T1000 (cell line): ENCODE results near the gene ROBO3.

Experiments used
- DNase-seq: peaks from one replicate; lab custom pipeline; 2025; ENCODE audit warnings: mixed read lengths; lab: John Stamatoyannopoulos, UW

ROBO3 gene, protein sequence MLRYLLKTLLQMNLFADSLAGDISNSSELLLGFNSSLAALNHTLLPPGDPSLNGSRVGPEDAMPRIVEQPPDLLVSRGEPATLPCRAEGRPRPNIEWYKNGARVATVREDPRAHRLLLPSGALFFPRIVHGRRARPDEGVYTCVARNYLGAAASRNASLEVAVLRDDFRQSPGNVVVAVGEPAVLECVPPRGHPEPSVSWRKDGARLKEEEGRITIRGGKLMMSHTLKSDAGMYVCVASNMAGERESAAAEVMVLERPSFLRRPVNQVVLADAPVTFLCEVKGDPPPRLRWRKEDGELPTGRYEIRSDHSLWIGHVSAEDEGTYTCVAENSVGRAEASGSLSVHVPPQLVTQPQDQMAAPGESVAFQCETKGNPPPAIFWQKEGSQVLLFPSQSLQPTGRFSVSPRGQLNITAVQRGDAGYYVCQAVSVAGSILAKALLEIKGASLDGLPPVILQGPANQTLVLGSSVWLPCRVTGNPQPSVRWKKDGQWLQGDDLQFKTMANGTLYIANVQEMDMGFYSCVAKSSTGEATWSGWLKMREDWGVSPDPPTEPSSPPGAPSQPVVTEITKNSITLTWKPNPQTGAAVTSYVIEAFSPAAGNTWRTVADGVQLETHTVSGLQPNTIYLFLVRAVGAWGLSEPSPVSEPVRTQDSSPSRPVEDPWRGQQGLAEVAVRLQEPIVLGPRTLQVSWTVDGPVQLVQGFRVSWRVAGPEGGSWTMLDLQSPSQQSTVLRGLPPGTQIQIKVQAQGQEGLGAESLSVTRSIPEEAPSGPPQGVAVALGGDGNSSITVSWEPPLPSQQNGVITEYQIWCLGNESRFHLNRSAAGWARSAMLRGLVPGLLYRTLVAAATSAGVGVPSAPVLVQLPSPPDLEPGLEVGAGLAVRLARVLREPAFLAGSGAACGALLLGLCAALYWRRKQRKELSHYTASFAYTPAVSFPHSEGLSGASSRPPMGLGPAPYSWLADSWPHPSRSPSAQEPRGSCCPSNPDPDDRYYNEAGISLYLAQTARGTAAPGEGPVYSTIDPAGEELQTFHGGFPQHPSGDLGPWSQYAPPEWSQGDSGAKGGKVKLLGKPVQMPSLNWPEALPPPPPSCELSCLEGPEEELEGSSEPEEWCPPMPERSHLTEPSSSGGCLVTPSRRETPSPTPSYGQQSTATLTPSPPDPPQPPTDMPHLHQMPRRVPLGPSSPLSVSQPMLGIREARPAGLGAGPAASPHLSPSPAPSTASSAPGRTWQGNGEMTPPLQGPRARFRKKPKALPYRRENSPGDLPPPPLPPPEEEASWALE (N-terminal part only)

DNA sequence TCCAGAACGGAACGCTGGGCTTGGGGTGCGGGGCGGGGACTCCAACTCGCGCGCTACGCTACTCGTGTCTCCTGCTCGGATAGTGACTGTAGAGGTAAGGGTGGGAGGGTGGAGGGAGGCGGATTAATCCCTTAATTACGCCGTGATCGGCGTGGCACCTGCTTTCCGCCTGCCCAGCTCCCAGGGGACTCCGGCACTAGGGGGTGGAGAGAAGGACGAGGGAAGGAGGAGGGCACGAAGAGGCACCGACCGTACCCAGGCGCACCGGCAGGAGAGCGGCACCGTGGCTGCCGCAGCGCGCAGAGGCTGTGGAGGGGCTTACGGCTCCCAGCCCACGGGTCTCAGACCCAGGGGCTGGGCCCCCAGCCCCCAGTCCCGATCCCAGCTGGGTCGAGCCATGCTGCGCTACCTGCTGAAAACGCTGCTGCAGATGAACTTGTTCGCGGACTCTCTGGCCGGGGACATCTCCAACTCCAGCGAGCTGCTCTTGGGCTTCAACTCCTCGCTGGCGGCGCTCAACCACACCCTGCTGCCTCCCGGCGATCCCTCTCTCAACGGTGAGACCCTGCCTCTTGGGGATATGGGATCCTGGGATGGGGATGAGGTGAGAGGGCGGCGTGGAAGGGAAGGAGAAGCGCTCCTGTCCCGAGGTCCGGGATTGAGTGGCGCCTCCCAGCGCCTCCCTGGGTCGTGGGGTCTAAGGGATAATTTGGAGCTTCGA is at the start of gene ROBO3:
TSS of gene ROBO3 (plus strand) at position 252 of the 721 bp plus-strand sequence. CDS start at position 398, 146 bp downstream.
- DNase-seq = no peak

DNA sequence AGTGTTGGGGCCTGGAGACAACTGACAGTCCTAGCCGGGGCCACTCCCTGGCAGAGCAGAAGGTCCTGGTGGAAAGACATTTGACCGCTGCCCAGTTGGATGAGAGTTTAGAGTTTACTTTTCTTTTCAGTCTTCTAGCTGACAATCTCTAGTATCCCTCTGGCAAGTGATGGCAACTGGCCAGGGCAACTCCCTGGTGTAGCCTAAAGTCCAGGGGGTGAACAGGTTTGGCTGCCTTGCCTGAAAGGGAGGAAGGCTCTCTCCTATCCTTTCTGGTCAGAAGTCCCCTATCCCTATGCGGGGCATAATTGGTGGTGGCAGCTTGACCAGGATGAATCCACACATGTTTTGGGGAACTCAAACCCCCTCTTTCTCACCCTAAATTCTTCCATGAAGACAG is 48.2 kb upstream of the ROBO3 start:
- DNase-seq = no peak

DNA sequence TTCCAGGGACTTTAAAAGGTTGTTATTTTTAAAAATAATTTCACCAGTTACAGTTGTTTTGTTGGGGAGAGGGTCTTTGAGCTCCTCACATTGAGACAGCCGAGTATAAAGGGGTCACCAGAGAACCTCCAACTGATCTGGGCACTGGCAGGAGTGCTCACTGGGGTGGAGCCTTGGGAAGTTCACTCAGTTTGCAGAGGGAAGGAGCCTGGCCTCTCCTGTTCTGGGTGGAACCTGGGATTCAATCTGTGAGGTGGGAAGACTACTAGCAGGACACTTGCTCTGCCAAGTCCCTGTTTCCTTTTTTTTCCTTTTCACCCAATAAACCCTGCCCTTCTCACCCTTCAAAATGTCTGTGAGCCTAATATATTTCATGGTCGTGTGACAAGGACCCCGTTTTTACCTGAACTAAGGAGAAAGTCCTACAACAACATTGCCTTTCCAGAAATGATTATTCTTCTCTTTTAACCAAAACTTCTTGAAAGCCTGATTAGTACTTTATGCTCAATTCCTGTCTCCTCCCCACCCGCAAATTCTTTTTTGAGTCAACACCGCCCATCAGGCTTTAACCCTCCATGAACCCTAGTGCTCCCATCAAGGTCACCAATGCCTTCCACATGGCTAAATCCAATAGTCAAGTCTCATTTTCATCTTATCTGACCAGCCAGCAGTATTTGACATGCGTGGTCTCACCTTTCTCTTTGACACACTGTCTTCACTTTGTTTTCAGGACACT is 43.1 kb upstream of the ROBO3 start:
- no peak for DNase-seq

DNA sequence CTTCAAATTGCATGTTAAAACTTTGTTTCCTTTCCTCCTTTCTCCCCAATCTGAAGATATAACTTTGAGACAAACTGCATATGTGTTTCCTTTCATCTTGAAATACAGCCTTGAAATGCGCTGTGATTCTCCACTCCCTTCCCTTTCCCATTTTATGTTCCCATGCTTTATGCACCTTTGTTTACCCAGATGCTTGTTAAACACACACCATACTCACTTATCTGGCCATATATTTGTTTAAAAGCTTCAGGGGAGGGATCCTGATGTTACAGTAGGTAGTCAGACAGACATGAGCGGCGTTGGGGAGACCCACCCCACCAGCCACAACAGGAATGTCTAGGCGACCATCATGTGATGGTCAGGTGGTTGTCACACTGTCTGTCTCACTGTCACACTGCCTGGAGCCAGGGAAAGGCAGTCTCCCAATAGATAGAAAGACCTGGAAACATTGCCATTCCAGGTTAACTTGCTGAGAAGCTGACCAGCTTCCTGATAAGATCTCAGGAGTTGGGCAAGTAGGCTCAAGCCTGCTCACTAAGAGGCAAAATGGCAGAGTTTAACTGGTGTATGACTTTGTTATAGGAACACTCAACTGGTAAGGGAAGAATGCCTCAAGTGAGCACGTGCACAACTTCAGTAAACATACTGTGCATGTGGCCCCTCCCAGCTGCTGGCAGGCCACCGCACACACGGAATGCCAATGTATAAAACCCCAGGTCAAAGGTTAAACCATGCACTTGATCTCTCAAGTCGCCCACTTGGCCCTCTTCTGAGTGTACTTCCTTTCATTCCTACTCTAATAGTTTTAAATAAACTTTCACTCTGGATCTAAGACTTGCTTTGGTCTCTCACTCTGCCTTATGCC is 41.5 kb upstream of the ROBO3 start:
- no peak for DNase-seq

DNA sequence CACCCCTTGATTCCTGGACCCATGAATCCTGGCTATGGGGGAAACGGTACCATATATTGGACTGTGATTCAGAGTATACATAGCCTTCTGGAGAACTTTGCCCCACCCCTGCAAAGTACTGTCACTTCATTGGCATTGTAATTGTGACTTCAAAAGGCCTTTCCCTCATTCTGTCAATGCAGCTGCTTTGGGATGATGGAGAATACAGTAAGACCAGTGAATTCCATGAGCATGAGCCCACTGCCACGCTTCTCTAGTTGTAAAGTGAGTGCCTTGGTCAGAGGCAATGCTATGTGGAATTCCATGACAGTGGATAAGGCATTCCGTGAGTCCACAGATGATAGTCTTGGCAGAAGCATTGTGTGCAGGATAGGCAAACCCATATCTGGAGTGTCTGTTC is 39.4 kb upstream of the ROBO3 start:
- no peak for DNase-seq

DNA sequence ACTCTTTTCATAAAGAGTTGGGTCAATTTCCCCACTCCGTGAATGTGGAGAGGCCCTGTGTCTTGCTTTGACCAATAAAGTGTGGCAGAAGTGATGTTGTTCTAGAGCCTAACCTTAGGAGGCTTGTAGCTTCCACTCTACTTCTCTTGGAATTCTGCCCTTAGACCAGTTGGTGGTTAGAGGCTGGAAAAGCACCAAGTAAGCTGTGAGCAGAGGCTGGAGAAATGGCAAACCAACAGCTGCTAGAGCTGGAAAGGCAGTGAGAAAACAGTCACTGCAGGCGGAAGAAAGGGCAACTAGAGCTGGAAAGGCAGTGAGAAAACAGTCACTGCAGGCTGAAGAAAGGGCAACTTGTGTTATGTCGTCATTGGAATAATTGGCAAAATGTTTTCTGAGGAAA is 35.2 kb upstream of the ROBO3 start:
- no peak for DNase-seq

DNA sequence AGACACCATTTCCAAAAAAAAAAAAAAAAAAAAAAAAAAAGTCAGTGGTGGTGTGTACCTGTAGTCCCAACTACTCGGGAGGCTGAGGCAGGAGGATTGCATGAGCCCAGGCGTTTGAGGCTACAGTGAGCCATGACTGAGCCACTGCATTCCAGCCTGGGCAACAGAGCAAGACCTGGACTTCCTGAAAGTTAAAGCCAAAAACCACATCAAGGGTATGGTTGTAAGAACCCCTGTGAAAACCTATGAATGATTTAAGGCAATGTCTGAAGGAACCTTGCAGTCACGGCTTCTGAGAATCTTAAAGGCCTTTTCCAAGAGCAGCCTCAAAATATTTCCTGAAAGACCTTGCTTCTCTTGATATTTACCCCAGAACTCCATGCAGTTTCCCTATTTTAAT is 34.5 kb upstream of the ROBO3 start:
- no peak for DNase-seq

DNA sequence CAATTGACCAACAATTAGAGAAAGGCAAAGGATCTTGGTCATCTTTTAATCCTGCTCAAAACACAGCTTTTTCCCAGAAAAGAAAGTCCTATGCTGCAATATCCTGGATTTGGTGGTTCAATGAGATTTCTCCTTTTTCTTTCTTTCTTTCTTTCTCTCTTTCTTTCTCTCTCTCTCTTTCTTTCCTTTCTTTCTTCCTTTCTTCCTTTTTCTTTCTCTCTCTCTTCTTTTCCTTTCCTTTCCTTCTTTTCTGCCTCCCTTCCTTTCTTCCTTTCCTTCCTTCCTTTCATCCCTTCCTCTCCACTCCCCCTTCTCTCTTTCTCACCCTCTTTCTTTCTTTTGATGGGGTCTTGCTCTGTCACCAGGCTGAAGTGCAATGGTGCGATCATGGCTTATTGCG is 33.3 kb upstream of the ROBO3 start:
- no peak for DNase-seq

DNA sequence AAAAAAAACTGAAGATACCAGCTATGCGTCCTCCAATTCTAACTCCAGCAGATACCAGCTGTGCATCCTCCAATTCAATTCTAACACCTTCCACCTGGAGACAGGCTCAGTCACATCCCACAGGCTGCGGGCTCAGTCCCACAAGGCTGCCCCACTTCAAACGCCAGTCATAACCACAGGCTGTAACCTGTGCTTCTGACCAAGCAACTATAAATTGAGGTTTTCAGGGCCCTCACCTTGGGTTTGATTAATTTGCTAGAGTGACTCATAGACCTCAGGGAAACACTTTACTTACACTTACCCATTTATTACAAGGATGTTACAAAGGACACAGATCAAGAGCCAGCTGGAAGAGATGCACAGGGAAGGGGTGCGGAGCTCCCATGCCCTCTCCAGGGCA is 32.7 kb upstream of the ROBO3 start:
- DNase-seq = no peak

DNA sequence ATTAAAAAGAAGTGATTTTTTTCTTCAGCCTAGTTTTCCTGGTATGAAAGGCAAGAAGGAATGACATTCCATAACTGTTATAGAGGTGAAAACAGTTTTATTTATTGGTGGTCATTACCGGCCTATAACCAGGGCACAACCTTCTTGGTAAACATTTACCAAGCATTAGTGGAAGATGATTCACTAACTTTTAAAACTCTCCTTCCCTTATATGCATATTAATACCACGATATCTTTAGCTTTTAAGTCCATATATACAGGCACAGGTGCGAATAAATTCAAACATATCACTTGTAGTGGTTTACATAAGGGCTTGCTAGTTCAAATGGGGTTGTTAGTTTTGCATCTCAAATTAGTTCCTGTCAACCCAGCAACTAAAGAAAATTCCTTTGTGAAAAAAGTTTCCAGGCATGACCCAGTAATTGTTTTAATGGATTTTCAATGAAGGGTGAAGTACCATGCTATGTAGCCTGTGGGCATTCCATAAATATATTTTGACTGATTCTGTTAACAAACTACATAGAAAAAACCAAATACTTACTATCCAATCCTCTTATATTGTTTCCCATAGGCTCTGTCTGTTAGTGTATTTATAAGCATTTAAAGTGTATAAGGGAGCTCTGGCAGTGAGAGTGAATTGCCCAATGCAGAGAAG is 30.6 kb upstream of the ROBO3 start:
- DNase-seq = no peak

DNA sequence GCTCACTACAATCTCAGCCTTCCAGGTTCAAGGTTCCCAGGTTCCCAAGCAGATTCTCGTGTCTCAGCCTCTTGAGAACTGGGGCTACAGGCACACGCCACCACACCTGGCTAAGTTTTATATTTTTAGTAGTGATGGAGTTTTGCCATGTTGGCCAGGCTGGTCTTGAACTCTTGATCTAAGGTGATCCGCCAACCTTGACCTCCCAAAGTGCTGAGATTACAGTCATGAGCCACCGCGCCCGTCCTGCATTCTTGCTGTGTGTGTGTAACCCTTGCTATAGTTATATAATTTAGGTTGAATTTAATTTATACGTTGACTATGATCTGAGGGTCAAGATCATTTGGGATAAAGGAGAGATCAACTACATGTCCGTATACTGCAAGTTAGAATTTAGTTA is 29.3 kb upstream of the ROBO3 start:
- DNase-seq = no peak

DNA sequence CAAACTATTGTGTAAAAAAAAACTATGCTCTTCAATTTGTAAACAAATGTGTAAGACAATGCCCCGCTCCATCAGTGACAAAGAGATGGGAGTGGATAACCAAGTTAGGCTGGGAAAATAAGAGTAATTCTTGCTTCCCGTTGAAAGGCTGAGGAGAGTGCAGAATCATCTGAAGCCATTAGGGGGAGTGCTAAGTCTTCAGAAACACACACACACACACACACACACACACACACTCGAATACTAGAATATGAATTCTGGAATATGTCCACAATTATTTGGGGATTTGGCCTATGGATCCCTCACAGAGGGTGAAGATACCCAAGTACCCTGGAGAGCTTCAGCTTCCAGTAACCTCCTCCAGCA is 27.8 kb upstream of the ROBO3 start:
- peak; percentile 15 for DNase-seq

DNA sequence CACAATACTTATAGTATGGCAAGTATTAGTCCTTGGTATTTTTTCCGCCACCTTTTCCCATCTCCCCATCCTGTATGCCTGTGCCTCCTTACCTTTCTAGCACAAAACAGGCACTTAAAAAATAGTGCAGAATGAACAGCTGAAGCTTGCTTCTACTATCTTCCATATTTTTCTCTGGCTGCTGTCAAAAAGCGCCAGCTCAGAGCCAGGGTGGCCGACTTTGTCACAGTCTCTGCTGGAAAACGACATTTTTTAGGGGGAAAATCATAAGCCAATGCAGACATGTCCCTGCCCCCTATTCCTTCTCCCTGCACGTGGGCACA is 26.5 kb upstream of the ROBO3 start:
- DNase-seq = no peak

DNA sequence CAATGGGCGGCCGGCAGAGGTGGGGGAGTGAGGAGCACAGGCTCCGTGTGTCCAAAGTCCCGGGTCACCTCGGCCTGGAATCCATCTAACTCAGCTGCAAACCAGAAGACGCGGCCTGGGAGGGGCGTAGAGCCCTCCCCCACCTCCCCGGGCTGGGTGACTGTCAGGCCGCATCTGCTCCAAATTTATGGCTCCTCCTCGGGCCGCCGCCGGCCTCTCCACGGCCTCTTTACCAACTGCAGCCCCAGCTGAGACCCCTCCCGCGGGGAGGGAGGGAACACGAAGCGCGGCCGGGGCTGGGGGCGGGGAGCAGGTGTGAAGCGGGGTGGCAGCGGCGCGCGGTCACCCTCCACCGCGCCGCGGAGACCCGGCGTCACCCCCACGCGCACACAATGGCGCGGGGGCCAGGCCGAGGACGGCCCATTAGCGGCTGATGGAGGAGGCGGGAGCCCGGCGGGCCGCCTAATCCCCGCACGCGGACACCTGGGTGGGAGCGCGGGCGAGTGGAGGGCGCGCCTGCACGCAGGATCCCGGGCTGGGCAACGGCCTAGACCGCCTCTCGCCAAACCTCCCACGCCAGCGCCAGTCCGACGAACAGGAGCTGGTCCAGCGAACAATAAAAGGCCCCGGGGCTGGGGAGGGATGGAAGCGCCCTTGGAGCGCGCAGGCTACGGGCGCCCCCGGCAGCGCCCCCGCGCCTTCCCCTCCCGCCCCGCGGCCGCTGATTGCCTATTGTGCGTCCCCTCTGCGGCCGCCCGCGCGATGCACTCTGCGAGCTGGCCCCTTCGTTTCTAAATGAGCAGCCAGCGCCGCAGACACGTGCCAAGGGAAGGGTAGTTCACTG is 25.9 kb upstream of the ROBO3 start:
- no peak for DNase-seq

DNA sequence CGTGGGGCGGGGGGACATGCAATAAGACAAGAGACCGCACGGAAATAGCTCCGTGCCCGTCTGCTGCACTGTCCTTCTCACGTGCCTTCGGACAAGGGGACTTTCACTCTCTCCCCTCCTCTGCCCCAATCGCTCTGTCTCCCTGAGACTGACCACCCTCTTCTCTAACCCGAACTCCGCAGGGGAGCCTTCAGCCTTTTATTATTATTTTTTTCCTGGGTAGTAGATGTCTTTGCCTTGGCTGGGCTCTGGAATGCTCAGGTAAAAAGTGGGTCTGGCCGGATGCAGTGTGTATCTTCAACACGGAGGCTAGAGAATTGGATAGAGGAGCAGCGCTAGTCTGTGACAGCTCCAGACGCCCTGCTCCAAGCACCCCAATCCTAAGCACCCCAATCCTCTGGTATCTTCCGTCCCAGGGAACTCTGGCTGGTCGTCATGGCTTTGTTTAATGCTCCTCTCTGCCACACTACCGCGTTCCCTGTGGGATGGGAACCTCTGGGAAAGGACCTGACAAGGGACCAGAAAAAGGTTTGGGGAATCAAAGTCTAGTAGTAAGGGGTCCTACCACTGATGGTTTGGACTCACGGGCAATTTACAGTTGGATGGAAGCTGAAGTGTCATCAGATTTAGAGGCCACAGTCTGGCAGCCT is 25.1 kb upstream of the ROBO3 start:
- DNase-seq = no peak

DNA sequence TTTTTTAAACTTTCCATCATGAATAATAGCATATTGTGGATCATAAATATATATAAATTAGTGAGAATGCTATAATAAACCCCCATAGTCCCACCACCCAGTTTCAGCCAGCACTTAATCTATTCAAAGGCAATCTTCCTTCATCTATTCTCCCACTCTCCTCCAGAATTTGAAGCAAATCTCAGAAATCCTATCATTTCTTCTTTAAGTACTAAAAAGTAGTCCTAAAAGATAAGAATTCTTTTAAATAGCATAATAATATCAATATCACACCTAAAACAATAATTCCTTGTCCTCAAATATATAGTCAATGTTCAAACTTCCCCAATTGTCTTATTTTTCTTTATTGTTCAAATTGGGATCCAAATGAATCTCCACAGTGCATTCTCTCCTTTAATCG is 24.6 kb upstream of the ROBO3 start:
- no peak for DNase-seq

DNA sequence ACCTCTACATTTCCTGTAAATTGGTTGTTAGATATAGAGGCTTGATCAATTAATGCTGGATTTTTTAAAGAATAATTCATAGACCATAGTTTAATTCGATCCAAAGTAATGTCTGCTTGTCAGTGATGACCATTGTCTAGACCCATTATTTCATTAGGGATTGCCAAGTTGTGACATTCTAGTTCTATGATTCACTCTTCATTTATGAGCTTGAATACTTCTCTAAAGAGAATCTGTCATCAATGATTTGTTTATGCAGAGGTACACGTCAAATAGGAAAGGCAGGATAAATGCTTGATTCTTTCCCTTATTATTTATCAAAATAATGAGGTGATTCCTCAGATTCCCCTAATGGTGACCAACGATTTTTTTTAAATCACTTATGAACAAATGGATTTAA is 24.0 kb upstream of the ROBO3 start:
- no peak for DNase-seq

DNA sequence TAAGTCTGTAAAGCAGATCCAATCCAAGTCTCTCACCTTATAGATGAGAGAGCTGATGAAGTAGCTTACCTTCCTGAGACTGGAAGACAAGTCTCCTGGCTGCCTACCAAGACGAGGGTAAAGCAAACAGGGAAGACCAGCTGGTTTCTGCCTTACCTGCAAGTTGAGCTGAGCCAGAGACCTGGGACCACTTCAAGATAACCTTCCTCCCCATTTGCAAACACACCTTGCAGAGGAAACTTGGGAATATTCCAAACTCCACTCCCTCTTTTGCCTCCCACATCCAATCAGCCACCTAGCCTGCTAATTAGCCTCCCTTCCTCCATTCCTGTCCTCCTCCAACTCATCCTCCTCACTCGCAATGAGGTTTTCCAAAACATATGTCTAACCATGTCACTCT is 23.4 kb upstream of the ROBO3 start:
- DNase-seq = no peak
